ENCODE measurements around the gene KLRC2. TPM values are rescaled to one million over a fixed set of nuclear protein-coding genes. Genes with fewer than 3 reads are reported as not detected.

Gene KLRC2
- total and polyA plus RNA-seq, 2 of the 4 experiments (the other 2 are of a cell fraction) = not detected

- no peak overlapping the region for H3K23ac ChIP-seq (ENCODE audit: low read depth, low read length)
- no peaks in the 10 kb centered on the region for H3K9me3 ChIP-seq (ENCODE audit: control insufficient read depth, insufficient read depth, low read length)
- ATAC-seq (ENCODE audit: low read depth) (peak; percentile 95), DNase-seq (peak; percentile 81)
- in situ Hi-C loops (cut with MboI; ENCODE audit: low sequenced_read_pairs) = no loop called here
- peak overlapping the region; percentile 31; the same call in 1 of the 2 replicates for H3K4me2 ChIP-seq (ENCODE audit: low read depth, low read length)
- H3K14ac ChIP-seq (replicated peaks; ENCODE audit: low read depth, low read length) = no peak overlapping the region
- H4K8ac ChIP-seq (ENCODE audit: low read depth in 2 of 2, low read length in 2 of 2) = no peak overlapping the region
- H3K18ac ChIP-seq (ENCODE audit: low read depth, low read length) = no peak overlapping the region
- H2BK120ac ChIP-seq (ENCODE audit: low read depth, low read length) = no peak overlapping the region
- H3K4me3 ChIP-seq (ENCODE audit: insufficient read depth, low read depth, low read length) = no peak overlapping the region
- no peaks in the 10 kb centered on the region for H3K27me3 ChIP-seq (ENCODE audit: control insufficient read depth, insufficient read depth, low read length)
- BruUV-seq (replicated peaks) = no TSS peak
- H3K4ac ChIP-seq (ENCODE audit: low read depth, low read length) = no peak overlapping the region
- no peak overlapping the region for H3K27ac ChIP-seq (ENCODE audit: insufficient read depth, low read length)
- intact Hi-C loops (cut with micrococcal nuclease) = no loop called here
- no peak overlapping the region for H2BK15ac ChIP-seq (ENCODE audit: low read depth, low read length)
- H3K9me1 ChIP-seq (ENCODE audit: insufficient read depth, low read length) = no peaks in the 10 kb centered on the region
- peak overlapping the region; percentile 39 for H2BK5ac ChIP-seq (ENCODE audit: low read depth, low read length, poor library complexity, severe bottlenecking)
- POLR2A ChIA-PET (ENCODE audit: unreplicated experiment) = no interaction called here
- TF ChIP-seq NFE2L2 (IDR thresholded peaks at IDR 0.05; ENCODE audit: low read depth, low read length) (peak; percentile 40; the same call in 1 of the 2 replicates), RAD21 (IDR thresholded peaks at IDR 0.05; ENCODE audit: low read length) (no peak)
- no peaks in the 10 kb centered on the region for H3K79me1 ChIP-seq (ENCODE audit: low read depth in 1 of 2, low read length in 2 of 2)
- no peak overlapping the region for H2AFZ ChIP-seq (replicated peaks; ENCODE audit: low read length, poor library complexity)
- no peak overlapping the region for H4K5ac ChIP-seq (ENCODE audit: low read depth, low read length)
- no peaks in the 10 kb centered on the region for H3K36me3 ChIP-seq (ENCODE audit: control insufficient read depth, insufficient read depth, low read length)
- H2AK9ac ChIP-seq (replicated peaks; ENCODE audit: low read depth, low read length, poor library complexity) = no peak overlapping the region
- H3K9ac ChIP-seq (ENCODE audit: low read depth, low read length) = no peak overlapping the region
- dilution Hi-C loops (cut with HindIII; ENCODE audit: low sequenced_read_pairs, unreplicated experiment) = no loop called here
- CTCF ChIA-PET = no interaction called here
- no peak overlapping the region for H4K91ac ChIP-seq (ENCODE audit: insufficient read depth, low read depth, low read length)
- no peak overlapping the region for H2AK5ac ChIP-seq (ENCODE audit: low read depth, low read length)
- no CpG with 5 or more reads among the region's 2 CpGs for WGBS, 2 experiments (ENCODE audit: extremely low coverage in 2 of 2, insufficient read length in 1 of 2)
- no peaks in the 10 kb centered on the region for H3K4me1 ChIP-seq (ENCODE audit: control insufficient read depth, insufficient read depth, low read length)
- no peak overlapping the region for H3K56ac ChIP-seq (ENCODE audit: extremely low read depth, insufficient read depth, low read length)
- no peak overlapping the region for H2BK20ac ChIP-seq (ENCODE audit: low read depth, low read length)
- H4K20me1 ChIP-seq (ENCODE audit: insufficient read depth, low read length) = no peaks in the 10 kb centered on the region
These were observed 50.6 kb downstream of the KLRC2 start for GRCh38 chr12:10385166-10385613.

All from IMR-90 (cell line).